NCI-H526 treated with DMSO at 0.1 percent for 48 hours (cell line): ENCODE results near the gene ELFN1.

ENCODE experiments used
- DNase-seq: peaks from one replicate; lab custom pipeline; 2025; lab: John Stamatoyannopoulos, UW

The ELFN1 gene

GRCh38 chr7:1742555-1743303, 72.7 kb downstream of the ELFN1 start:
- DNase-seq = no peak

- no peak for DNase-seq
These were observed 73.6 kb downstream of the ELFN1 start for GRCh38 chr7:1743481-1744230.

GRCh38 chr7:1744296-1745017, 74.4 kb downstream of the ELFN1 start:
- no peak for DNase-seq

GRCh38 chr7:1745018-1745532, 75.0 kb downstream of the ELFN1 start:
- DNase-seq = no peak

GRCh38 chr7:1745576-1746490, 75.8 kb downstream of the ELFN1 start:
- DNase-seq = no peak

GRCh38 chr7:1746491-1746975, 76.5 kb downstream of the ELFN1 start:
- DNase-seq = no peak

- no peak for DNase-seq
These were observed 77.1 kb downstream of the ELFN1 start for GRCh38 chr7:1747004-1747801.

GRCh38 chr7:1748076-1748838, 78.2 kb downstream of the ELFN1 start:
- no peak for DNase-seq

- DNase-seq = no peak
These were observed 78.7 kb downstream of the ELFN1 start for GRCh38 chr7:1748839-1749173.

- DNase-seq = no peak
These were observed 79.3 kb downstream of the ELFN1 start for GRCh38 chr7:1749351-1749863.

- no peak for DNase-seq
These were observed 79.9 kb downstream of the ELFN1 start for GRCh38 chr7:1749864-1750466.

GRCh38 chr7:1750541-1751021, 80.5 kb downstream of the ELFN1 start:
- DNase-seq = no peak

GRCh38 chr7:1752111-1752510, 82.0 kb downstream of the ELFN1 start:
- DNase-seq = no peak

GRCh38 chr7:1752771-1753563, 82.9 kb downstream of the ELFN1 start:
- DNase-seq = no peak

GRCh38 chr7:1753564-1753867, 83.4 kb downstream of the ELFN1 start:
- DNase-seq = no peak

- no peak for DNase-seq
These were observed 84.3 kb downstream of the ELFN1 start for GRCh38 chr7:1754345-1754908.

GRCh38 chr7:1755783-1756625, 85.9 kb downstream of the ELFN1 start:
- no peak for DNase-seq
